Thoracic aorta (tissue), 2 donors: Measurements from ENCODE around the gene KRTAP6-2. TPM values are rescaled to one million over a fixed set of nuclear protein-coding genes. Genes with fewer than 3 reads are reported as not detected.

Experiments
- ATAC-seq: fragments of 150-250 bp; one replicate; pipeline ENCODE4 v1.8.0; 2017; ENCODE audit warnings: low read depth; ENCODE audit not compliant: insufficient number of reproducible peaks, low FRiP score
- DNase-seq: peaks from one replicate; pipeline ENCODE4 v3.0.0-alpha.2; 2020; ENCODE audit warnings: low spot score
- H3K27ac ChIP-seq, 2 donors: fragments of 200-600 bp; sonication (generic); 1 replicate in 1 of 2; 2 replicates in 1 of 2; pipeline ENCODE4 v1.5.1; 2016; ENCODE audit warnings: mild to moderate bottlenecking in 2 of 2, moderate library complexity in 2 of 2
- H3K27me3 ChIP-seq: fragments of 200-600 bp; sonication (generic); replicated peaks from 2 replicates; pipeline ENCODE4 v1.6.0; 2016; ENCODE audit warnings: mild to moderate bottlenecking; ENCODE audit not compliant: insufficient read depth
- H3K36me3 ChIP-seq: fragments of 200-600 bp; sonication (generic); one replicate; pipeline ENCODE4 v1.5.1; 2016
- H3K4me1 ChIP-seq, 2 donors: fragments of 200-600 bp; sonication (generic); 1 replicate in 1 of 2; 2 replicates in 1 of 2; pipeline versions ENCODE4 v1.5.1 to v1.6.0; 2016; ENCODE audit warnings: low read depth in 2 of 2, mild to moderate bottlenecking in 1 of 2; ENCODE audit not compliant: control insufficient read depth in 1 of 2
- H3K4me3 ChIP-seq: fragments of 200-600 bp; sonication (generic); 2 replicates; pipeline ENCODE4 v1.5.1; 2016; ENCODE audit warnings: mild to moderate bottlenecking
- H3K9me3 ChIP-seq: fragments of 200-600 bp; sonication (generic); 2 replicates; pipeline ENCODE4 v1.5.1; 2016
- total RNA-seq, 2 donors: library from RNA; depleted of rRNA; stranded (reverse); fragments of >200 nt; gene quantifications; one replicate each; pipeline versions ENCODE4 v1.1.0 to v1.2.3, GENCODE V29; 2016
- TF ChIP-seq, protein P1 (sequence below): fragments of 200-600 bp; sonication (generic); IDR thresholded peaks from one replicate; pipeline ENCODE4 v1.5.1; 2019; ENCODE audit warnings: antibody characterized with exemption

KRTAP6-2 gene
- total RNA-seq, 2 donors from 2014 or later = not detected

DNA sequence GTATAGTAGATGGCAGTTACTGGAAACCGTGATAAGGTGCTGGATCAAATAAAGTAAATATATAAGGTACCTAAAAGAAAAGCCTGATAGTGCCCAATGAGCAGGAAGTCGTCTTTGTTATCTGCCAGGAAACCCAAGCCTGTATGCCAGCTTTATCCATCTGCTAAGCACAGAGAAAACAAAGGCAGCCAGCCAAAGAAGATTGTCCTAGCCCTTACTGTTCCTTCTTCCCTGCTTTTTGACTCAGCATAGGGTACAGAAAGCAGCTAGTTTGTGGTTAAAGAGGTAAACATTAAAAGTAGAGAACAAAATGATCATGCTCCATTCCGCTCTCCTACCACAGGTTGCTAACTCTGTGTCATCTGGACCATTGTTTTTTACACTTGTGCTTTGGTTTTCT, 18.6 kb downstream of the KRTAP6-2 start:
- TF ChIP-seq, protein P1, sequence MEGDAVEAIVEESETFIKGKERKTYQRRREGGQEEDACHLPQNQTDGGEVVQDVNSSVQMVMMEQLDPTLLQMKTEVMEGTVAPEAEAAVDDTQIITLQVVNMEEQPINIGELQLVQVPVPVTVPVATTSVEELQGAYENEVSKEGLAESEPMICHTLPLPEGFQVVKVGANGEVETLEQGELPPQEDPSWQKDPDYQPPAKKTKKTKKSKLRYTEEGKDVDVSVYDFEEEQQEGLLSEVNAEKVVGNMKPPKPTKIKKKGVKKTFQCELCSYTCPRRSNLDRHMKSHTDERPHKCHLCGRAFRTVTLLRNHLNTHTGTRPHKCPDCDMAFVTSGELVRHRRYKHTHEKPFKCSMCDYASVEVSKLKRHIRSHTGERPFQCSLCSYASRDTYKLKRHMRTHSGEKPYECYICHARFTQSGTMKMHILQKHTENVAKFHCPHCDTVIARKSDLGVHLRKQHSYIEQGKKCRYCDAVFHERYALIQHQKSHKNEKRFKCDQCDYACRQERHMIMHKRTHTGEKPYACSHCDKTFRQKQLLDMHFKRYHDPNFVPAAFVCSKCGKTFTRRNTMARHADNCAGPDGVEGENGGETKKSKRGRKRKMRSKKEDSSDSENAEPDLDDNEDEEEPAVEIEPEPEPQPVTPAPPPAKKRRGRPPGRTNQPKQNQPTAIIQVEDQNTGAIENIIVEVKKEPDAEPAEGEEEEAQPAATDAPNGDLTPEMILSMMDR = no peak
- no peak overlapping the region for H3K4me3 ChIP-seq
- no peaks in the 10 kb centered on the region for H3K9me3 ChIP-seq
- no peaks in the 10 kb centered on the region for H3K36me3 ChIP-seq
- no peaks in the 10 kb centered on the region for H3K4me1 ChIP-seq
- H3K27me3 ChIP-seq = no peaks in the 10 kb centered on the region
- no peak for ATAC-seq
- DNase-seq = no peak
- H3K27ac ChIP-seq = no peak overlapping the region

DNA sequence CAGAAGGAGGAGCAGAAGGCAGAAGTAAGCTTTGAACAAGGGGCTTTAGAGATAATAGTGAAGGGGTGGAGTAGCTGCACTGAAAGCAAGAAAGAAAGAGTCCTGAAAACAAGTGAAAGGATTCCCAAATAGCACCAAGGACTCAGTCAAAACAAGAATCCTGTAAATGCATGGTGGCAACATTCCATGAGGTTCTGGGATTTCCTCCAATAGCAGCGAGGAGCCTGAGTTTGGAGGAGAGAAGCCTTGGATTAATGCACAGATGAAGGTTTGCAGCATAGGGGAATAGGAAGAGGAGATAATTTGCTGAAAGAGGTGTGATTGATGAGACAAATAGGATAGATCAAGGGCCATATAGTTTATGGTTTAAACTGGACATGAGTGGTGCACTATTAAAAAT, 19.4 kb downstream of the KRTAP6-2 start:
- Histone ChIP-seq H3K9me3 (no peaks in the 10 kb centered on the region), H3K27ac (no peak overlapping the region), H3K36me3 (no peaks in the 10 kb centered on the region), H3K4me3 (no peak overlapping the region), H3K27me3 (no peaks in the 10 kb centered on the region), H3K4me1 (no peaks in the 10 kb centered on the region)
- no peak for DNase-seq
- TF ChIP-seq, protein P1 = no peak
- ATAC-seq = no peak

DNA sequence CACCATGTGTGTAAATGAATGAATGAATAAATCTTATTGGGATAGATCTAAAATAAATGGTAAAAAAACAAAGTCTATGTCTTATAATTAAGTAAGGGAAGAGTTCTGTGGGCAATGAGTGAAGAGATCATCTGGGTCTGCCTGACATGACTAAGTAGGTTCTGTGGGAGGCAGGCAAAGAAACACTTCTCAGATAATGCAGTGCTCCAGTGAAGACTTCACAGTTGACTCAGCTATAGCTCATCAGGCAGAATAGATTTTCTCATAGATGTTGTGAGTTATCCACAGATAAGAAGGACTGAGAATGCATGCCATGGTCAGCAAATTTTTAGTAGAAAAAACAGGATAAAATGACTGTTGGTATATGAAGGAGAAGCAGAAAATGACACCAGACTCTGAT, 20.9 kb downstream of the KRTAP6-2 start:
- no peaks in the 10 kb centered on the region for H3K36me3 ChIP-seq
- H3K4me1 ChIP-seq = no peaks in the 10 kb centered on the region
- H3K4me3 ChIP-seq = no peak overlapping the region
- H3K27ac ChIP-seq = no peak overlapping the region
- ATAC-seq (no peak), DNase-seq (no peak)
- TF ChIP-seq, protein P1 = no peak
- no peaks in the 10 kb centered on the region for H3K9me3 ChIP-seq
- no peaks in the 10 kb centered on the region for H3K27me3 ChIP-seq

- Histone ChIP-seq H3K27me3 (no peaks in the 10 kb centered on the region), H3K27ac (no peak overlapping the region), H3K9me3 (no peaks in the 10 kb centered on the region), H3K4me1 (no peaks in the 10 kb centered on the region), H3K4me3 (no peak overlapping the region), H3K36me3 (no peaks in the 10 kb centered on the region)
- DNase-seq (no peak), ATAC-seq (no peak)
- TF ChIP-seq, protein P1 = no peak
Measured at GRCh38 chr21:30567617-30568016, 31.1 kb downstream of the KRTAP6-2 start.

GRCh38 chr21:30563630-30564029, 35.1 kb downstream of the KRTAP6-2 start:
- Histone ChIP-seq H3K4me1 (no peaks in the 10 kb centered on the region), H3K27me3 (no peaks in the 10 kb centered on the region), H3K27ac (no peak overlapping the region), H3K9me3 (no peaks in the 10 kb centered on the region), H3K36me3 (no peaks in the 10 kb centered on the region), H3K4me3 (no peak overlapping the region)
- ATAC-seq (no peak), DNase-seq (no peak)
- TF ChIP-seq, protein P1 = no peak
